ENCODE data around the gene PIGM. TPM values are rescaled to one million over a fixed set of nuclear protein-coding genes. Genes with fewer than 3 reads are reported as not detected.
"Not testable (repeated sequence)": the region's sequence is repeated elsewhere in the genome, so short reads cannot be mapped to it uniquely, and the experiment has no call there.

The PIGM gene
- total RNA-seq, 1 donor from 2014 or later: 2.3 TPM

DNA sequence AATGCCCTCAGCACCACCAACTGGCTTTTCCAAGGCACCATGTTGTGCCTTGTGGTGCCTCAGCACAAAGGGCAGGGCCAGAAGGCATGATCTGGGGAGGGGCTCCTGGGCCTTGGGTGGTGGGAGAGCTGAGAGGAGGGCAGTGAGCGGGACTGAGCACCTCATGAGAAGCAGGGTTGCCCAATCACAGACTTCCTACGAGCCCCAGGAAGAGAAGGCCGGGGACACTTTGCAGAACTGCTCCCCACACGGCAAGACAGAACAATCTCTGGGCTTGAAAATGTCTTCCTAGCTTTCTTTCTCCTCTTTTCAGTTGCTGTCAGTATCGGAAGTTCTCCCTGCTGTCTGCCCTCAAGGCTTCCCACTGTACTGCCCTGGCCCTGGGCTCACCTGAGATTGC is 31.4 kb upstream of the PIGM start:
- intact Hi-C loops (cut with DNase I): no loop called here
- DNase-seq (ENCODE audit: low spot score): no peak

GRCh38 chr1:160062230-160062532 is 30.4 kb upstream of the PIGM start:
- intact Hi-C loops (cut with DNase I): no loop called here
- DNase-seq (ENCODE audit: low spot score): no peak

DNA sequence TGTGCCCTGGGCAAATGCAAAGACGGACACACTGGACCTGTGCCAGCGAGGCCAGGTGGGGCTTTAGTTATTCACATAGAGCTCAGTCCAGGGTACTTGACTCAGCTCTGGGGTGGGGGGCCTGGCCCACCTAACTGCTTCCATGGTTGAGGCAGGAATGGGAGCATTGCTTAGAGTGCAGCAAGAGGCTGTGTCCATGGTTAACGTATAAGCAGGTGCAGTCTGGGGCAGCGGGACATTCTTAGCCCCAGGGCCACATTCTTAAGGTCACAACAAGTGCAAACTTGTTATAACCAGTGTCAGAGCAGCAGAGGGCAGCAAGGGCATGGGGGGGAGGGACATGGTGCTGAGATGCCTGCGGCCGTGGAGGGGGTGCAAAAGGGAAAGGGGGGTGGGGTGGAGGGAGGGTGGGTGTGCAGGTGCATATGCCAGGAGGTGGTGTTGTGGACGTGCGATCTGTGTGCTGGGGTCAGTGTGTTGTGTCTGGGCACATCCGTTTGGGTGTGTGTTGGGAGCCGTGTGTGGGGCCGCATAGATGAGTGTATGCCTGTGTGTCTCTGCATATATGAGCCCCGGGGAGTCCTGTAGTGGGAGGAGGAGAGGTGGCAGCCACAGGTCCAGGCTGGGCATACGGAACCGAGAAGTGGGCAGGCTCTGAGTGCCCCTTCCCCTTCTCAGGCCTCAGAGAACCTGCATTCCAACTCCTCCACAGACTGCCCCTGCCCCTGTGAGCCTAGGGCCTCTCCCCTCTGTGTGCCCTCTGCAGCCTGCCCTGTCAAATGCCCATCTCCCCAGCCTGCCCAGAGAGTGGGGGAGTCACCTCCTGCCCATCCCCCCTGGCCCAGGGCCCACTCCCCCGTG is 29.8 kb upstream of the PIGM start:
- intact Hi-C loops (cut with DNase I): no loop called here
- no peak for DNase-seq (ENCODE audit: low spot score)

DNA sequence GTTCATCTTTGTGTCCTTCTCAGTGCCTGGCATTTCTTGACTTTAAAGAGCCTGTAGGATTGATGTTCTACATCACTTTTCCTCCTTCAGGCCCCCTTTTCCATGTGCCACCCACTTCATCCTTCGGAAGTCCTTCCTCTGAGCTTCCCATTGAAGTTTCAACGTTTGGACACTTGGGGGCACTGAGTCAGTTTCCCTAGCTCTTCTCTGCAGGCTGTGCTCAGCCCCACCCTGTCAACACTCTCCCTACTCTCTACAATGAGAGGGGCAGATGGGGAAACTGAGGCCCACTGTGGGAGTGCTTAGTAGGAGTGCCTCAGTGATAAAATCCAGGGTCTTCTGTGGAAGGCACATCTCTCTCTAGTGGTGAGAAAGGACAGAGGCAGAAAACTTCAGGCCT is 26.3 kb upstream of the PIGM start:
- no peak for DNase-seq (ENCODE audit: low spot score)
- intact Hi-C loops (cut with DNase I): no loop called here

DNA sequence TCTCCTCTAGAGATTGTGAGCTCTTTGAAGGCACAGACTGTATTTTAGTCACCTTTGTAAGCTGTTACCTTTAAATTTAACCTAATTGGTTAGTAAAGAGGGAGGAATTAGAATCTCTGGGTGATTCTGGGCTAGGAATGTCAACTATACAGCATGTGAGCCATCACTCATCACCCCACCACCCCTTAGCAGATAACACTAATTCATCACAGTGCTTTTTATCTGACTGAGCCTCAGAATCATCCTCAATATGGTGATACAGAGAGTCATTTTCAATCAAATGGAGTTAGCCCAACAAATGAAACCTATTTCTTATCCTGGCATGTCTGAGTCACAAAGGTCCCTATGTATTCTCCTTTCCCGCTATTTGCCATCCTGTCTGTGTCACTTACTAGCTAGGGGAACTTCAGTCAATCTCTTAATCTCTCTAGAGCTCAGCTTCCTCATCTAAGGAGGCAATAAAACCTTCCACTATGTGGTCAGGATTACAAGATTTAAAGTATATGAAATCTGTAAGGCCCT is 24.9 kb upstream of the PIGM start:
- no peak for DNase-seq (ENCODE audit: low spot score)
- intact Hi-C loops (cut with DNase I): no loop called here

DNA sequence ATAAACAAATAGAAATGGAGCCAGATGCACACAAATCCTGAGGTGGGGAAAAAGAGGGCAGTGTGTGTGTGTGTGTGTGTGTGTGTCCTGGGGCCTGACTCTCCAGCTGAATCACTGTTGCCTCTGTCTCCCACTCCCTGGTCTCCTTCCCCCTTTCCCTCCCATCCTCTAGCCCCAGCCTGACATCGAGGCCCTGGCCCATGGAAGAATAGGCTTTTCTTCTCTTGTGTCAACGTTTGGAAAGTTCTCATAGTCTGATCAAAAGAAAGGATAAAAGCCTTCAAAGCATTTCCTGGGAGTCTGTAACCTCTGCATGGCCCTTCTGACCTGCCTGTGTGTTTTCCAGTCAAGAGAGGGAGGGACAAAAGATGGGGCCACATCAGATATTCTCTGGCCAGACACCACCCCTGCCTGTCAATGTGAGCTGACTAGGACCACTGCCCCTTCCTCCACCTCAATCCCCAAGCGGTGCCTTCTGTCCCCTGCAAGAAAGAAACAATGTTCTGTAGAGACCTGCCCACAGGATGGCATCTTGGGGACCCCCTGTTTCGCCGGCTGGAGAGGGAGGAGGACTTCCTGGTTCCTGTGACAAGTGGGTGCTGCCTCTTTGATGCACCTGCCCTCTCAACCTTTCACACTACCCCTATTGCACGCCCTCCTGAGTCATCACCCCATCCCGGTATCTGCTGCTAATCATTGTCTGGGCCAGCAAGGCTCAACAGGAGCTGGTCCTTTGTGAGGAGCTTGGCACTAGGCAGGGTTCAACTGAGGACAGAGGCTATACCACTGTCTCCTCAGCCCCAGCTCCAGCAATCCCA is 22.0 kb upstream of the PIGM start:
- no peak for DNase-seq (ENCODE audit: low spot score)
- intact Hi-C loops (cut with DNase I): no loop called here

DNA sequence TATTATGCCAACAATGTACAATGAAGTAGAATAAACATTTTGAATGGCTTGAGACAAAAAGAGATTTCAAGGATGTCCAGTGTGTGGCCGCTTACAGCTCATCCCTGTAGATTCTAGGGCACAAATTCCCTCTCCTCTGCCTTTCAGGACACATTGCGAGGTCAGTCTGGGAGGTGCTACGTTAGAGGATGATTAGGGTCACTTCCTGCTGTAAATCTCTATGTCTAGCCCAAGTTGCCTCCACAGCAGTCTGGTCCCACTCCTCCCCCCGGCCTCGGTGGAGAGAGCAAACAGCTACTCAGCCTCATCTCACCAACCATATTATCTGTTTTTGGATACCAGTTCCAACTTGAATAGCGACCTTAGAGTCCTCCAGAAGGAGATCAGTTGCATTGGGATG is 21.1 kb upstream of the PIGM start:
- intact Hi-C loops (cut with DNase I): no loop called here
- DNase-seq (ENCODE audit: low spot score): no peak

DNA sequence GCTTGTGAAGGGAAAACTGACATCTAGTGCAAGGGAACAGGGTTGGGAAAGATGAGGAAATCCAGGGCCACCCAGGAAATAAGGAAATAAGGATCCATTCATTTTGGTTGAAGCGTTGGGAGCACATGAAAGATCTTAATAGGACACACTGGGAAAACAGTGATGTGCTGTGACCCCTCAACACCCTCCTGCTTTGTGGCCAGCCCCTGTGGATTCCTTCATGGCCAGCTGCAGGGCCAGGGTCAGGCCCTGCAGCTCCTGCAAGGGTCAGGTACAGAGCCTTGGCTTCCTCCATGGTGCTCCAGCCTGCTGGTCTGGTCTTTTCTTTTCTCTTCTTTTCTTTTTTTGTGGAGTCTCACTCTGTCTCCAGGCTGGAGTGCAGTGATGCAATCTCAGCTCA is 18.8 kb upstream of the PIGM start:
- no peak for DNase-seq (ENCODE audit: low spot score)

GRCh38 chr1:160050182-160050581 is 18.4 kb upstream of the PIGM start:
- DNase-seq (ENCODE audit: low spot score); intact Hi-C loops (cut with DNase I): not testable (repeated sequence)

More for the DNA sequence above, 18.8 kb upstream of the PIGM start:
- intact Hi-C loops (cut with DNase I): no loop called here

GRCh38 chr1:160049101-160049500 is 17.3 kb upstream of the PIGM start:
- DNase-seq (ENCODE audit: low spot score): no peak
- intact Hi-C loops (cut with DNase I): loop anchor here (5.0 kb wide), 1 partner anchor 33 kb away; the partner anchor contains the start of gene KCNJ9

GRCh38 chr1:160048335-160048734 is 16.5 kb upstream of the PIGM start:
- intact Hi-C loops (cut with DNase I): loop anchor here (5.0 kb wide), 1 partner anchor 34 kb away; the partner anchor contains the start of gene KCNJ9
- DNase-seq (ENCODE audit: low spot score): no peak

GRCh38 chr1:160047111-160047991 is 15.6 kb upstream of the PIGM start:
- DNase-seq (ENCODE audit: low spot score): no peak
- intact Hi-C loops (cut with DNase I): loop anchor here (5.0 kb wide), 1 partner anchor 35 kb away; the partner anchor contains the start of gene KCNJ9

DNA sequence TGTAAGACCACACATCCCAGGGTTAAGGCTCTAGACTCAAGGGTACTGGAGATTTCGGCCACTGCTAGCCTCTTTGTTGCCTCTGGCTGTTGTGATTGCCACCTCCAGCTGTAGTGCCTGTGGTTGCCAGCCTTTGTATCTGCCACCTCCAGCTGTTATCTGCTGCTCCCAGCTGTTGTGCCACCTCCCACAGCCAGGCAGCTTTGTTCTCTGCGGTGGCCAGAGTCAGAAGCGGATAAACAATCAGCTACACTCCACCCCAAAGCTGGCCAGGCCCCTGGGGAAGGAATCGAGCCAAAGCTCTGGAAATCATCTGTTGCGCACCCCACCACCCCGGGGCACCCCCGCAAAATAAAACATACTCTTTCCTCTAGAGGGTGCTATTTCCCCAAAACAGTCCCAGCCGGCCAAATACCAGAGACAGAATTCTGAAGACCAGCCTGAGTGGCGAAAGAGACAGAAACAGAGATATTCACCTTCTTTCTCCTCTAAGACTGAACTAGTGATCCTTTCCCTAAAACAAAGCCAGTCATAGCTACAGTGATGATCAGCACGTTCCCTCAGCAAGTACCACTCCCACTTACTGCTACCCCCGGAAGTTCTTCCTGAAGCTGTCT is 14.8 kb upstream of the PIGM start:
- DNase-seq (ENCODE audit: low spot score): peak; percentile 77
- intact Hi-C loops (cut with DNase I): loop anchor here (5.0 kb wide), 1 partner anchor 36 kb away; the partner anchor contains the start of gene KCNJ9

DNA sequence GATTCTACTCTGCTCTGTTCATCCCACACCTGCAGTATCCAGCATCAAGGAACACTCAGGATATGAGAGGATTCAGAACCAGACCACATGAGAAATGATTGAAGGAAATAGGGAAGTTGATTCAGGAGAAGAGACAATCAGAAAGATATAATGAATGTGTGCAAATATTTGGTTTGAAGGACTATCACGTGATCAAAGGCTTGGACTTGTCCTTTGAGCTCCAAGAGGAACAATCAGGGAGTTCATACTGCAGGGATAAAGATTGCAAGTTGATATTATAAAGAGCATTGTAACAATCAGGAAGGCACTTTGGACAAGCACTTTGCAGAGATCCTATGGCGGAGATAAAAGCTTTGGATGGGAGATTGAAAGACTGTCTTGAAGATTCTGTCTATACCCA is 13.9 kb upstream of the PIGM start:
- intact Hi-C loops (cut with DNase I): loop anchor here (5.0 kb wide), 1 partner anchor 37 kb away; the partner anchor contains the start of gene KCNJ9

DNA sequence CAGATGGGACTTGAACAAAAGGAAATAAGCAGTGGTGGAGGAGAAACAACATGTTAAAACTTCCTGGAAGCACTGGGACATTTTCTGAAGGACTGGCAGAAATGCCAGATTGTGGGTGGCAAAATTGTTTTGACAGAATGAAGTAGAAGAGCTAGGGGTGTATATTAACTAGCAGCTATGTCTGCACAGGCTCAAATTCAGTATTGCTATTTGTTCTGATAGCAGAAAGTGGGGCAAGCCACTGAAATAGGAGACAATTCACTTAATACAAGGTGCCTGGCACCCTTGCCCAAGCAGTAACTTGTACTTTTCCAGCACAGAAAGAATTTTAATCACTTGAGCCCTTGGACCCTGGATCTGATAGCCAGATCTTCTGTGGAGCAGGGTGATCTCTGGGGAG is 11.8 kb upstream of the PIGM start:
- intact Hi-C loops (cut with DNase I): no loop called here

More for the DNA sequence above, 13.9 kb upstream of the PIGM start:
- DNase-seq (ENCODE audit: low spot score): no peak

DNA sequence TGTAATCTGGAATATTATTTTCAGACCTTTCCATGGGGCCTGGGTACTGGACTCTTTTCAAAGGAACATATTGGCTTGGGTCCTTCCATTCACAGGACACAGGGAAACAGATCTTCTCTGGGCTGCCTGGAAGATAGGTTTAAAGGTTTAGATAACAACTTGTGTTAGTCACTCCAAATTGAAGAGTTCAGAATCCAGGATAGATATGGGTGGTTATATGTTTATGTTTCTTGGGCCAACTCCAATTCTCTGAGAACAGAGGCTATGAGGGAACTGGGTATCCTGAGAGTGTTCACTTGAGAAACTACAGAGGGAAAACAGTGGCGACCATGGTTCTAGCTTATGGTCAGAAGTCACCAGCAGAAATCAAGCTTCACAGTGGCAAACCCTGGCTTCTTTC is 8.7 kb upstream of the PIGM start:
- intact Hi-C loops (cut with DNase I): no loop called here
- no peak for DNase-seq (ENCODE audit: low spot score)

More for the DNA sequence above, 11.8 kb upstream of the PIGM start:
- DNase-seq (ENCODE audit: low spot score): no peak

DNA sequence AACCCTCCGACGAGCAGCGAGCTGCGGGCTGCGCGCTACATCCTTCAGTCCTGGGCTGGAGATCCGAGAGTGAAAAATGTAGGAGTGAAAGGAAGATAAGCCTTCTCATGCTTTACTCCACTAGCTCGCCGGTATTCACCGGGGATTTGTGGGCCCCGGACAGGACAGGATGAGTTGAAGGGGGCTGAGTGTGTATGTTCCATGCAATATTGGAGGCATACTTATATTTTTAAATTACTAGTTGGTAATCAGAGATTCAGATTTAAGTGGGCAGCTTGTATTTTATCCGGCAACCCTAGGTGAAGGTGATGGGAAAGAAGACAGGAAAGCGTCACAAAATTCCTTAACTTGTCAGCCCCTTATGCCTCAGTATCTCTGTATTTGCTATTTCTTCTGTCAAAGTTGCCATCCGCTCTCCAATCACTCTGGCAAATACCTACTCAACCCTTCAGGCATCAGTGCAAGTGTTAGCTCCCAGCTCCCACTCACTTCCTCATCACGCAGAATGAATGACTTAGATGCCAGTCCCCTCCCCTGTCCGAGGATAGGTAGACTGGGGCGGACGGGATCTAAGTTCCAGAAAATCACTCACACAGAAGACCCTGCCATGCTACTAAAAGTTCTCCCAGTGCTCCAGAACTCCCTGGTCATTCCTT is 503 bp upstream of the PIGM start:
- no peak for DNase-seq (ENCODE audit: low spot score)
- intact Hi-C loops (cut with DNase I): loop anchor here (5.0 kb wide), 1 partner anchor 250 kb away; the partner anchor contains the start of gene DUSP23

GRCh38 chr1:160030657-160031364 is 979 bp downstream of the PIGM start:
- intact Hi-C loops (cut with DNase I): loop anchor here (5.0 kb wide), 1 partner anchor 249 kb away; the partner anchor contains the start of gene DUSP23
- no peak for DNase-seq (ENCODE audit: low spot score)
